Endothelial cell (in vitro differentiated cells): ENCODE data around the gene HAGHL. TPM values are rescaled to one million over a fixed set of nuclear protein-coding genes. Genes with fewer than 3 reads are reported as not detected.
A peak's percentile ranks its signal among the peaks of the same experiment; 100 is the strongest.

Experiments
- DNase-seq: peaks from one replicate; pipeline ENCODE4 v3.0.0; 2021; ENCODE audit warnings: low spot score
- H3K27ac Mint-ChIP-seq: one replicate; pipeline ENCODE4 v1.8.0; 2021; ENCODE audit warnings: mixed read lengths, inconsistent platforms; ENCODE audit not compliant: unreplicated experiment
- H3K27me3 Mint-ChIP-seq: one replicate; pipeline ENCODE4 v1.8.0; 2021; ENCODE audit warnings: mild to moderate bottlenecking, moderate library complexity, mixed read lengths, inconsistent platforms; ENCODE audit not compliant: unreplicated experiment
- H3K36me3 Mint-ChIP-seq: one replicate; pipeline ENCODE4 v1.8.0; 2021; ENCODE audit warnings: mild to moderate bottlenecking, low read depth, mixed read lengths, inconsistent platforms; ENCODE audit not compliant: unreplicated experiment
- H3K4me1 Mint-ChIP-seq: one replicate; pipeline ENCODE4 v1.8.0; 2021; ENCODE audit warnings: mild to moderate bottlenecking, mixed read lengths, inconsistent platforms; ENCODE audit not compliant: unreplicated experiment
- H3K4me3 Mint-ChIP-seq: one replicate; pipeline ENCODE4 v1.8.0; 2021; ENCODE audit warnings: mild to moderate bottlenecking, mixed read lengths, inconsistent platforms; ENCODE audit not compliant: unreplicated experiment
- H3K9me3 Mint-ChIP-seq: one replicate; pipeline ENCODE4 v1.8.0; 2021; ENCODE audit warnings: mixed read lengths, inconsistent platforms; ENCODE audit not compliant: unreplicated experiment
- CTCF ChIP-seq: fragments of 200-600 bp; sonication (generic); IDR thresholded peaks from one replicate; pipeline ENCODE4 v1.5.0; 2021; ENCODE audit warnings: antibody characterized with exemption; ENCODE audit not compliant: unreplicated experiment
- total RNA-seq: library from RNA; stranded (reverse); fragmentation: NEBNext Ultra II Directional; extraction: Animal tissue kit (Norgen Biotek cat#: 25700); gene quantifications from one replicate; pipeline ENCODE4 v1.2.1, GENCODE V29; 2021; ENCODE audit not compliant: unreplicated experiment

HAGHL gene
- total RNA-seq, 1 donor from 2014 or later, result 1.5 TPM

DNA sequence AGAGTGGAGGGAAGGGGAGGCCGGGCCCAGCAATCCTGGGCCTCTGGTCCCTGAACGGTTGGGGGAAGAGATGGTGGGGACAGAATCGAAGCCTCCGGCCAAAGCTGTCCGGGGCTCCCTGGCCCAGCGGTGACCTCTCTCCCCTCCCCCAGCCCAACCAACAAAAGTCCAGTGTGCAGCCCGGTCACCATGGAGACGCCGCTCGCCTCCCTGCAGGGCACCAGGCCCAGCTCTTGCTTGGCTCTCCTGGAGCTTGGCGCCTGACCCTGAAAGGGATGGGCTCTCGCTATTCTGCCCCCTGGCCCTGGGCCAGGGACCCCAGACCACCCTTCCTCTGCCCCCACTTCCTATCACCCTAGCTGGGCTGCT, 10.7 kb upstream of the HAGHL start:
- no peak overlapping the region for H3K27ac Mint-ChIP-seq
- peaks cover 22% of the 10 kb centered on the region for H3K27me3 Mint-ChIP-seq

DNA sequence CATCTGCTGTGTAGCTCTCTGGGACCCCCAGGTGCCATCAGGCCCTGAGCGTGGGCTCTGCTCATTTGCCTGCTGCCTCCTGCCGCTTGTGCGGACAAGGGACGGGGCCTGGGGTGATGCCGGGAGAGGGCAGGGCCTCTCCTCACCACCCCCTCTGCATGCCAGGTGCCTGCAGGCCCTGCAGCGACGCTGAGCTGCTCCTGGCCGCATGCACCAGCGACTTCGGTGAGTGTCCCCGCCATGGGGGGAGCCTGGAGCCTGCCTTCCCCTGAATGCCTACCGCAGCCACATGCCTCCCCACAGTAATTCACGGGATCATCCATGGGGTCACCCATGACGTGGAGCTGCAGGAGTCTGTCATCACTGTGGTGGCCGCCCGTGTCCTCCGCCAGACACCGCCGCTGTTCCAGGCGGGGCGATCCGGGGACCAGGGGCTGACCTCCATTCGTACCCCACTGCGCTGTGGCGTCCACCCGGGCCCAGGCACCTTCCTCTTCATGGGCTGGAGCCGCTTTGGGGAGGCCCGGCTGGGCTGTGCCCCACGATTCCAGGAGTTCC, 10.1 kb upstream of the HAGHL start:
- no peak for TF ChIP-seq CTCF
- Mint-ChIP-seq H3K4me1 (no peaks in the 10 kb centered on the region), H3K9me3 (no peaks in the 10 kb centered on the region), H3K27me3 (peaks cover 22% of the 10 kb centered on the region), H3K4me3 (peak overlapping the region; percentile 31), H3K36me3 (no peaks in the 10 kb centered on the region), H3K27ac (no peak overlapping the region)
- DNase-seq, result no peak

More for the DNA sequence above, 10.7 kb upstream of the HAGHL start:
- no peak for TF ChIP-seq CTCF
- Mint-ChIP-seq H3K36me3 (no peaks in the 10 kb centered on the region), H3K4me3 (no peak overlapping the region), H3K9me3 (no peaks in the 10 kb centered on the region), H3K4me1 (no peaks in the 10 kb centered on the region)
- no peak for DNase-seq

DNA sequence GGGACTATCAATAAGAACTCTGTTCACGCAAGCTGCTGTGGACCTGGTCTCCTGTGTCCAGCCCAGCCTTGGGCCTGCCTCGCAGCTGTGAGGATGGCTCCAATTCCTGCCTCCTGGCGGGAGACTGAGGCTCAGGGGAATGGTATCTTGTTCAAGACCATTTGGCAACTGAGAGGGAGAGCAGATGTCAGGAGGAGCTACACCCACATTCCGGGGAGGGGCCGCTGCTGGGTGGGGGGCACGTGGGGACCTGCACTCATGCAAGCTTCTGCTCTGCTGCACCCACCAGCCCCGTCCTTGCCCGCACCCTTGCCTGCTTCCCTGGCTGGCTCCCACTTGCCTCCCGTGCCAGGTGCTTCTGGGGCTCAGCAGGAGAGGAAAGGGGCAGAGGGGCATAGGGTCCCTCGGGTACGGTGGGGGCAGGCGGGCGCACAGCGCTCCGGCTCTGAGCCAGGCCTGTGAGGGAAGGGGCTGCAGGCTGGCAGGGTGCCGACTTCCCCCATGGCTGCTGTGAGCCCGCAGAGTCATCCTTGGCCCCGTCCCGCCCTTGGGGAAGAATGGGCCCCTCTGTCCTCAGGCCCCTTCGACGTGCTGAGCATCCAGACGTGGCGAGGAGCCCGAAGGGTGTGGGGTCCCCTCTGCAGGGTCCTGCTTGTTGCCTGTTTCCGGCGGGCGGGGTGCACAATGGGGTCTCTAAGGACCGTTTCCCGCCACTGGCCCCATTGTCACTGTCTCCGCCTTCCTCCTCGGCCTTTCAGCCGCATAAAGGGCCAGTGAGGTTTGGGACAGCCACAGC, 9.3 kb upstream of the HAGHL start:
- no peak overlapping the region for H3K27ac Mint-ChIP-seq
- H3K4me3 Mint-ChIP-seq, result no peak overlapping the region
- DNase-seq, result no peak
- no peaks in the 10 kb centered on the region for H3K36me3 Mint-ChIP-seq
- peaks cover 23% of the 10 kb centered on the region for H3K27me3 Mint-ChIP-seq
- TF ChIP-seq CTCF, result no peak
- no peaks in the 10 kb centered on the region for H3K9me3 Mint-ChIP-seq
- H3K4me1 Mint-ChIP-seq, result no peaks in the 10 kb centered on the region

- Mint-ChIP-seq H3K9me3 (no peaks in the 10 kb centered on the region), H3K36me3 (no peaks in the 10 kb centered on the region), H3K27ac (no peak overlapping the region), H3K4me1 (no peaks in the 10 kb centered on the region), H3K4me3 (no peak overlapping the region), H3K27me3 (peaks cover 22% of the 10 kb centered on the region)
- no peak for DNase-seq
- no peak for TF ChIP-seq CTCF
Observed at GRCh38 chr16:718389-718788, 8.5 kb upstream of the HAGHL start.

GRCh38 chr16:718922-719321, 8.0 kb upstream of the HAGHL start:
- no peaks in the 10 kb centered on the region for H3K9me3 Mint-ChIP-seq
- H3K27me3 Mint-ChIP-seq, result peaks cover 20% of the 10 kb centered on the region
- no peak for DNase-seq
- no peaks in the 10 kb centered on the region for H3K36me3 Mint-ChIP-seq
- TF ChIP-seq CTCF, result no peak
- H3K4me3 Mint-ChIP-seq, result peak overlapping the region; percentile 51
- H3K4me1 Mint-ChIP-seq, result no peaks in the 10 kb centered on the region
- no peak overlapping the region for H3K27ac Mint-ChIP-seq
